Coronary artery (tissue), 2 donors: ENCODE data around the gene TOR1A.

ENCODE experiments used
- DNase-seq: peaks from one replicate; pipeline ENCODE4 v3.0.0-alpha.2; 2017; ENCODE audit warnings: low spot score
- H3K27ac ChIP-seq, 2 donors: fragments of 200-600 bp; sonication (generic); one replicate each; pipeline ENCODE4 v1.5.1; 2016 to 2019
- H3K4me3 ChIP-seq: fragments of 200-600 bp; sonication (generic); 2 replicates; pipeline ENCODE4 v1.5.1; 2016; ENCODE audit warnings: mild to moderate bottlenecking, moderate library complexity
- CTCF ChIP-seq: fragments of 200-600 bp; sonication (generic); IDR thresholded peaks from one replicate; pipeline ENCODE4 v1.5.1; 2019; ENCODE audit warnings: antibody characterized with exemption

The TOR1A gene

GRCh38 chr9:129823935-129824601, at the start of gene TOR1A:
TSS of gene TOR1A (minus strand) at chr9:129824136. CDS start at chr9:129824085, 51 bp downstream.
- H3K27ac ChIP-seq, result peak within 1 kb of the TSS; percentile 37 to 91
- no peak for TF ChIP-seq CTCF
- peak; percentile 96 for DNase-seq
- peak within 1 kb of the TSS; percentile 92 for H3K4me3 ChIP-seq

- DNase-seq, result no peak
Observed at GRCh38 chr9:129871046-129871445, 47.1 kb upstream of the TOR1A start.

GRCh38 chr9:129869585-129870501, 45.9 kb upstream of the TOR1A start:
- H3K4me3 ChIP-seq, result no peak overlapping the region
- DNase-seq, result no peak
- H3K27ac ChIP-seq, result no peak overlapping the region

More at GRCh38 chr9:129871046-129871445, 47.1 kb upstream of the TOR1A start:
- H3K27ac ChIP-seq, result no peak overlapping the region
- H3K4me3 ChIP-seq, result no peak overlapping the region
- TF ChIP-seq CTCF, result no peak

GRCh38 chr9:129868872-129869486, 45.0 kb upstream of the TOR1A start:
- no peak overlapping the region for H3K27ac ChIP-seq
- DNase-seq, result no peak
- no peak for TF ChIP-seq CTCF
- no peak overlapping the region for H3K4me3 ChIP-seq

More at GRCh38 chr9:129869585-129870501, 45.9 kb upstream of the TOR1A start:
- TF ChIP-seq CTCF, result no peak

GRCh38 chr9:129868023-129868871, 44.3 kb upstream of the TOR1A start:
- TF ChIP-seq CTCF, result no peak
- Histone ChIP-seq H3K4me3 (no peak overlapping the region), H3K27ac (no peak overlapping the region)
- no peak for DNase-seq

GRCh38 chr9:129867136-129868022, 43.4 kb upstream of the TOR1A start:
- H3K4me3 ChIP-seq, result no peak overlapping the region
- no peak for DNase-seq
- TF ChIP-seq CTCF, result no peak
- H3K27ac ChIP-seq, result no peak overlapping the region
